DOHH2 (cell line): ENCODE results near the gene CD99.

Source experiments
- H3F3A ChIP-seq: fragments of 200-600 bp; sonication (generic), shearing (Covaris generic); 2 replicates; pipeline ENCODE4 v1.6.0; 2016; ENCODE audit warnings: antibody characterized with exemption, mild to moderate bottlenecking; ENCODE audit not compliant: control insufficient read depth, insufficient read depth
- H3K27ac ChIP-seq: fragments of 200-600 bp; sonication (generic); 2 replicates; pipeline ENCODE4 v1.5.1; 2014; ENCODE audit warnings: low read depth, mild to moderate bottlenecking, low read length, moderate library complexity
- H3K27me3 ChIP-seq: fragments of 200-600 bp; sonication (generic); 2 replicates; pipeline ENCODE4 v1.6.1; 2014; ENCODE audit warnings: mild to moderate bottlenecking, low read length, mixed read lengths; ENCODE audit not compliant: control insufficient read depth
- H3K36me3 ChIP-seq: fragments of 200-600 bp; sonication (generic); 2 replicates; pipeline ENCODE4 v1.6.1; 2014; ENCODE audit warnings: mild to moderate bottlenecking, low read length, moderate library complexity, mixed read lengths; ENCODE audit not compliant: control insufficient read depth
- H3K4me1 ChIP-seq: fragments of 200-600 bp; sonication (generic); 2 replicates; pipeline ENCODE4 v1.6.1; 2014; ENCODE audit warnings: mild to moderate bottlenecking, low read length, mixed read lengths; ENCODE audit not compliant: control insufficient read depth
- H3K4me2 ChIP-seq: fragments of 200-600 bp; sonication (generic); 2 replicates; pipeline ENCODE4 v1.6.0; 2014; ENCODE audit warnings: mild to moderate bottlenecking, low read length, moderate library complexity
- H3K4me3 ChIP-seq: fragments of 200-600 bp; sonication (generic); 2 replicates; pipeline ENCODE4 v1.5.1; 2014; ENCODE audit warnings: mild to moderate bottlenecking, low read length, mixed read lengths
- H3K79me2 ChIP-seq: fragments of 200-600 bp; sonication (generic); 2 replicates; pipeline ENCODE4 v1.6.1; 2014; ENCODE audit warnings: mild to moderate bottlenecking, low read length, mixed read lengths; ENCODE audit not compliant: control insufficient read depth
- H3K9me2 ChIP-seq: fragments of 200-600 bp; sonication (generic); replicated peaks from 2 replicates; pipeline ENCODE4 v1.6.1; 2014; ENCODE audit warnings: mild to moderate bottlenecking, low read length, mixed read lengths; ENCODE audit not compliant: control insufficient read depth
- H3K9me3 ChIP-seq: fragments of 200-600 bp; sonication (generic); 2 replicates; pipeline ENCODE4 v1.6.1; 2014; ENCODE audit warnings: antibody characterized with exemption, low read length, mixed read lengths; ENCODE audit not compliant: control insufficient read depth, insufficient read depth
- H4K20me1 ChIP-seq: fragments of 200-600 bp; sonication (generic); 2 replicates; pipeline ENCODE4 v1.6.0; 2014; ENCODE audit warnings: low read depth, mild to moderate bottlenecking, antibody characterized with exemption, low read length, moderate library complexity; ENCODE audit not compliant: control insufficient read depth, insufficient read depth
- CTCF ChIP-seq: fragments of 200-600 bp; sonication (generic); IDR thresholded peaks from one replicate; pipeline ENCODE4 v1.5.1; 2014; ENCODE audit warnings: antibody characterized with exemption, mild to moderate bottlenecking, low read depth, low read length; ENCODE audit not compliant: poor library complexity, severe bottlenecking
- EZH2phosphoT487 ChIP-seq: fragments of 200-600 bp; sonication (generic); IDR thresholded peaks from 2 replicates; pipeline ENCODE4 v1.6.1; 2017; ENCODE audit warnings: borderline replicate concordance, mild to moderate bottlenecking, antibody characterized with exemption, low read length, moderate library complexity, mixed read lengths

The CD99 gene

GRCh38 chrX:2677764-2678163, 13.3 kb upstream of the CD99 start:
- H3F3A ChIP-seq = no peaks in the 10 kb centered on the region
- H3K27ac ChIP-seq = no peak overlapping the region
- no peaks in the 10 kb centered on the region for H3K79me2 ChIP-seq
- no peak for TF ChIP-seq EZH2phosphoT487
- TF ChIP-seq CTCF = no peak
- no peaks in the 10 kb centered on the region for H3K9me3 ChIP-seq
- no peaks in the 10 kb centered on the region for H3K27me3 ChIP-seq
- H3K36me3 ChIP-seq = no peaks in the 10 kb centered on the region
- H3K4me1 ChIP-seq = no peaks in the 10 kb centered on the region
- no peak overlapping the region for H3K4me3 ChIP-seq
- H3K9me2 ChIP-seq = no peaks in the 10 kb centered on the region
- H4K20me1 ChIP-seq = no peaks in the 10 kb centered on the region
- no peak overlapping the region for H3K4me2 ChIP-seq

- Histone ChIP-seq H3K79me2 (no peaks in the 10 kb centered on the region), H3K27ac (no peak overlapping the region), H3K9me3 (no peaks in the 10 kb centered on the region), H3K4me3 (no peak overlapping the region), H3K4me1 (no peaks in the 10 kb centered on the region), H3K4me2 (no peak overlapping the region), H4K20me1 (no peaks in the 10 kb centered on the region), H3K36me3 (no peaks in the 10 kb centered on the region), H3K27me3 (no peaks in the 10 kb centered on the region), H3F3A (no peaks in the 10 kb centered on the region), H3K9me2 (no peaks in the 10 kb centered on the region)
- no peak for TF ChIP-seq CTCF
- TF ChIP-seq EZH2phosphoT487 = no peak
Measured at GRCh38 chrX:2678583-2678982, 12.5 kb upstream of the CD99 start.

- Histone ChIP-seq H3F3A (no peaks in the 10 kb centered on the region), H3K79me2 (no peaks in the 10 kb centered on the region), H3K9me3 (no peaks in the 10 kb centered on the region), H3K27ac (no peak overlapping the region), H3K4me1 (no peaks in the 10 kb centered on the region), H3K4me3 (no peak overlapping the region), H3K27me3 (no peaks in the 10 kb centered on the region), H3K4me2 (no peak overlapping the region), H3K9me2 (no peaks in the 10 kb centered on the region), H4K20me1 (no peaks in the 10 kb centered on the region), H3K36me3 (no peaks in the 10 kb centered on the region)
- TF ChIP-seq CTCF = no peak
Measured at GRCh38 chrX:2679534-2680485, 11.3 kb upstream of the CD99 start.
